Endothelial cell (in vitro differentiated cells): ENCODE results near the gene ZNF837. TPM values are rescaled to one million over a fixed set of nuclear protein-coding genes. Genes with fewer than 3 reads are reported as not detected.
A peak's percentile ranks its signal among the peaks of the same experiment; 100 is the strongest.

Source experiments
- DNase-seq: peaks from one replicate; pipeline ENCODE4 v3.0.0; 2021; ENCODE audit warnings: low spot score
- H3K27ac Mint-ChIP-seq: one replicate; pipeline ENCODE4 v1.8.0; 2021; ENCODE audit warnings: mixed read lengths, inconsistent platforms; ENCODE audit not compliant: unreplicated experiment
- H3K27me3 Mint-ChIP-seq: one replicate; pipeline ENCODE4 v1.8.0; 2021; ENCODE audit warnings: mild to moderate bottlenecking, moderate library complexity, mixed read lengths, inconsistent platforms; ENCODE audit not compliant: unreplicated experiment
- H3K36me3 Mint-ChIP-seq: one replicate; pipeline ENCODE4 v1.8.0; 2021; ENCODE audit warnings: mild to moderate bottlenecking, low read depth, mixed read lengths, inconsistent platforms; ENCODE audit not compliant: unreplicated experiment
- H3K4me1 Mint-ChIP-seq: one replicate; pipeline ENCODE4 v1.8.0; 2021; ENCODE audit warnings: mild to moderate bottlenecking, mixed read lengths, inconsistent platforms; ENCODE audit not compliant: unreplicated experiment
- H3K4me3 Mint-ChIP-seq: one replicate; pipeline ENCODE4 v1.8.0; 2021; ENCODE audit warnings: mild to moderate bottlenecking, mixed read lengths, inconsistent platforms; ENCODE audit not compliant: unreplicated experiment
- H3K9me3 Mint-ChIP-seq: one replicate; pipeline ENCODE4 v1.8.0; 2021; ENCODE audit warnings: mixed read lengths, inconsistent platforms; ENCODE audit not compliant: unreplicated experiment
- CTCF ChIP-seq: fragments of 200-600 bp; sonication (generic); IDR thresholded peaks from one replicate; pipeline ENCODE4 v1.5.0; 2021; ENCODE audit warnings: antibody characterized with exemption; ENCODE audit not compliant: unreplicated experiment
- total RNA-seq: library from RNA; stranded (reverse); fragmentation: NEBNext Ultra II Directional; extraction: Animal tissue kit (Norgen Biotek cat#: 25700); gene quantifications from one replicate; pipeline ENCODE4 v1.2.1, GENCODE V29; 2021; ENCODE audit not compliant: unreplicated experiment

Gene ZNF837
- total RNA-seq, 1 donor from 2014 or later = 4.5 TPM

GRCh38 chr19:58352760-58353671 is 27.8 kb downstream of the ZNF837 start, which contains the start of gene A1BG:
TSS of gene A1BG (minus strand) at chr19:58353492. CDS start at chr19:58353437, 55 bp downstream.
- peaks cover 12% of the 10 kb centered on the region for H3K36me3 Mint-ChIP-seq
- TF ChIP-seq CTCF = no peak
- no peaks in the 10 kb centered on the region for H3K9me3 Mint-ChIP-seq
- H3K4me3 Mint-ChIP-seq = peak within 1 kb of the TSS; percentile 34
- H3K27ac Mint-ChIP-seq = no peak within 1 kb of the TSS
- H3K27me3 Mint-ChIP-seq = peaks cover 14% of the 10 kb centered on the region
- peaks cover 6% of the 10 kb centered on the region for H3K4me1 Mint-ChIP-seq
- DNase-seq = no peak

- H3K9me3 Mint-ChIP-seq = no peaks in the 10 kb centered on the region
- H3K27me3 Mint-ChIP-seq = peaks cover 14% of the 10 kb centered on the region
- H3K36me3 Mint-ChIP-seq = peaks cover 12% of the 10 kb centered on the region
- H3K4me3 Mint-ChIP-seq = peak overlapping the region; percentile 34
- no peak for TF ChIP-seq CTCF
- peaks cover 6% of the 10 kb centered on the region for H3K4me1 Mint-ChIP-seq
- DNase-seq = no peak
- H3K27ac Mint-ChIP-seq = no peak overlapping the region
Observed at GRCh38 chr19:58351990-58352755, 28.7 kb downstream of the ZNF837 start.

- H3K36me3 Mint-ChIP-seq = peaks cover 12% of the 10 kb centered on the region
- no peak overlapping the region for H3K4me3 Mint-ChIP-seq
- peaks cover 6% of the 10 kb centered on the region for H3K4me1 Mint-ChIP-seq
- no peak overlapping the region for H3K27ac Mint-ChIP-seq
- DNase-seq = no peak
- H3K9me3 Mint-ChIP-seq = no peaks in the 10 kb centered on the region
- no peak for TF ChIP-seq CTCF
- peaks cover 14% of the 10 kb centered on the region for H3K27me3 Mint-ChIP-seq
Observed at GRCh38 chr19:58351558-58351878, 29.3 kb downstream of the ZNF837 start.

GRCh38 chr19:58350871-58351557 is 29.8 kb downstream of the ZNF837 start:
- Mint-ChIP-seq H3K9me3 (no peaks in the 10 kb centered on the region), H3K27ac (no peak overlapping the region), H3K4me3 (no peak overlapping the region), H3K4me1 (peaks cover 6% of the 10 kb centered on the region), H3K36me3 (peaks cover 12% of the 10 kb centered on the region), H3K27me3 (peaks cover 14% of the 10 kb centered on the region)
- DNase-seq = no peak
- TF ChIP-seq CTCF = no peak
